ENCODE measurements around the gene CMIP. TPM values are rescaled to one million over a fixed set of nuclear protein-coding genes. Genes with fewer than 3 reads are reported as not detected.

The CMIP gene
- polyA plus RNA-seq, 12 donors = 11.8 to 43.9 (median 15.9) TPM; not detected in 1

DNA sequence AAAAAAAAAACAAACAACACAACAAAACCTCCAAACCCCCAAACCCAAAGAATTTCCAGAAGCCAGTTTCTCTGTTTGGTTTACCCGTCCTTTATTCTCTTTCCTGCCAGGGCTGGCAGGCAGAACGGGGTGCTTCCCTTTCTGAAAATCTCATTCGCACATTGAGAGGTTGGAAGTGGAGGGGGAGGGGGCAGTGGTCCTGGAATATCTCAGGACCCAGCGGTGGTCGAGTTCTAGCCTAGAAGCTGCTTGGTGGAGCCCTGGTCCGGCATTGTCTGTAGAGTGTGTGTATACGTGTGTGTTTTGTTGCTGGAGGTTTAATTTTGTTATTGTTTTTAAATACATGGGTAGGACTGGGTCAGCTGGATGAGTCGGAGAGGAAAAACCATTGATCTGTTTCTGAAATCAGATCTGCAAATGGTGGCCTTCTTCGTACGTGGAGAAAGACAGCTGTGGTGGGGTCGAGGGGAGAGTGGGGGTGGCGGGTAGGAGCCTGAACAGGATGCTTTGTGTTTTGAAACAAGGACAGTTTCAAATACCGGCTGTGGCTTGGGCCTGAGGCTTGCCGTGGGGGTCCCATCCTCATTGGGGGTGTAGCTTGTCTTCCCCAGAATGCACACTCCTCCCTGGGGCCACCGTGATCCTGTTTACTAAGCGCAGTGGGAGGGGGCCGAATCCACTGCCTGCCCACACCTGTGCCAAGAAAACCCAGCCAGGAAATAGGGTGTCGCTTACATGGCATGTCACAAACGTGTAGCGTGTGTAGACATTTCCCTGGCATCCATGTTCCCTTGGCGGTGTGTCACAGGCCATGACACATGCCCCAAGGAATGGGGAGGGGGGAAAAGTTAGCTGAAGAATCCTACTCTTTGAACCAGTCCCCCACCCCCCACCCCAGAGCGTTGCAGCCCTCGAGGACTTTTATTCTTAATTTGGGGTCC, 1.6 kb downstream of the CMIP start:
- DNase-seq = no peak

DNA sequence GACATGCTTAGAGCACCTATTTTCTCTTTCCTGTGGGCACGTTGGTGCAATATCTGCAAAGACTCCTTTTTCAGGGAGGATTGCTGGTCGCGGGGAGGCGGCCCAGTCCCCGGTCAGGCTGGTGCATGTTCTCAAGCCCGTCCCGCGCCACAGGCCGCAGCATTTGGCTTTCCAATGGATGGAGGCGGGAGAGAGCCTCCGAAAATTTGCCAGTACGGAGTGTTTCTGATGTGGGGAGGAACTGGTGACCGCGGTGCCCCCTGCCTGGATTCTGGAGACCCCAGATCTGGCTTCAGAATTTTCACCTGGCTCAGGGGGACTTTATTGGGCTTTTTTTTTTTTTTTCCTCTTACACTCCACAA, 2.3 kb downstream of the CMIP start:
- DNase-seq = no peak

DNA sequence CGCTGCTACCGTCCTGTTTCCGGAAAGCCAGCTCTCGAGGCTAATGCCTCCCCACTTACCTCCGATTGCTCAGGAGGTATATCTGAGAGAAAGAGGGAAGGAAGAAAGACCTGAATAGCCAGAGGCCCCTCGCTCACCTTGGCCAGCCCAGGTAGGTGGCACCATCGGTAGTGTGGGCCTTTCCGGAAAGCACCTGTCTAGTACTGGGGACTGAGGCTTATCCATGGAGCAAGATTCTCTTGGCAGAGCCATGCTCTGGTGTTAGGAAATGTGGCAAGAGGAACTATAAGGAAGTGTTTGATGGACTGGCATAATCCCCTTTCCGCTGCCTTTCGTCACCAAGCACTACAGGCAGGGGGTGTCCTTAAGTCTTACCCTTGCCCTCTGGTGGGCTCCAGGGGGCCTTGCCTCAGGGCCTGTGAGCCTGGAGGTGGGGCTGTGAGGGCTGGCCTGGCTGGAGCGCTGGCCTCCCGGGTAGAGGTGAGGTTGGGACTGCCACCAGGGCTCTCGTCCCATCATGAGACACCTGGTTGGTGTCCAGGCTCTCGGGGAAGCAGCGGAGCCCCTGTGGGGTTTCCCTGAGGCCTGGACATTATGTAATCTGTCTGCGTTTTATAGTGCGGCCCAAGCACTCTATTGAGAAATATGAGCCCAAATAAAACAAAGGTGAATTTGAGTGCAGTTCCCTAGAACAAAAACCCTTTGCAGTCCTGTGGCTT, 2.9 kb downstream of the CMIP start:
- no peak for DNase-seq

DNA sequence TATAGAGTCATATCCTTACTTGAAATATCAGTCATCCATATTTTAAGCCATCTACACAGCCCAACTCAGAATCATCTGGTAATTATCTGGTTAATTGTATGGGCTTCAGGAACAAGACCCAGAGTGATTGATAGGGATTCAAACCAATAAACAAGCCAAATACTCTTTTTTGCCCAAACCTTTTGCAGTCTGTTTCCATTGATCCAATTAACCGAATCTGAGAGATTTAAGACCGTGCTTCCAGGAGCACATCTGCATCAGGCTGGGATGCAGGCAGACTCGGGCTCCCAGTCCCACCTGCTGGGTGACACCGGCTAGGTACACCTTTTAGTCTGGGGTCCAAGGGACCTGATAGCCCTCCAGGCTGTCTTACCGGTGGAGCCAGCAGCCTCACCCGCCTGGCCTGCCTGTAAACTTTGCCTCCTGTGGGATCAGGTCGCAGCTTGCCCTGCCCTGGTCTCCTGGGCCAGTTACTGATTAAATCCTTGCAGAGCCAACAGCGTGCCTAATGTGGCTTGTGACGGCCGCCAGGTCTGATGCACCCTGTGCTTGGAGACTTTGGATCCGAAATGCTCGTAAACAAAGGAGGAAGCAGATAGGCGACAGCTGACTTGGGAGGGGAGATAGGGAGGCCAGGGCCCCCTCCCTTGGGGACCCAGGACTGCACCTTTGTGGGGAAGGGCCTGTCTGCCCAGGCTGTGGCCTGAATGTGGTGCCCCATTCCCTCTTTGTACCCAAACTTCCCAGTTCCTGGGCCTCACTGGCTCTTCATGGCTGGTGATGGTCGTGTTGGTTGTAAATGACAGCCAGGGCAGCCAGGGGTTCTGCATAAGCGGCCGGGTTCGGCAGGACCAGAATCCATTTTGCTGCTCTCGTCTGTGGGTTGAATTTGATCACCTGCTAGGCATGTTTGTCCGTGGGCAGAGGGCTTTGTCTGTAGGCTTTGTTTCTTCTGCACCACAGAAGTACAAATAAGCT, 3.8 kb downstream of the CMIP start:
- DNase-seq = no peak

DNA sequence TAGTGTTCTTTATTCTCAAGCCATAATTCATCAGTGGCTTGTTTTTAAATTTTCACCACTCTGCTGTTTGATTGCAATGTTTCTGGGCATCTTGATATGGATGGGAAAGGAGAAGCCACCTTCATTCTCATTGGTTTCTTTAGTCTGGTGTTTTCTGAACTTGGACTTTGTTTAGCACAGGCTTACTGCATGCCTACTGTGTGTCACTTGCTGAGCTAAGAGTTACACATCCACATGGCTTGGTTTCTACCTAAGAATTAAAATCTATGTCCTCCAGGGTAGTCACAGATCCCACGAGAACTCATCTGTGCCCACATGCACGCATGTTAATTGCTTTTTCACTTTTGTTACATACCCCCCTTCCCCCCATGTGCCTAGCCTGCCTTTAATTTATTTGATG, 4.6 kb downstream of the CMIP start:
- DNase-seq = no peak

DNA sequence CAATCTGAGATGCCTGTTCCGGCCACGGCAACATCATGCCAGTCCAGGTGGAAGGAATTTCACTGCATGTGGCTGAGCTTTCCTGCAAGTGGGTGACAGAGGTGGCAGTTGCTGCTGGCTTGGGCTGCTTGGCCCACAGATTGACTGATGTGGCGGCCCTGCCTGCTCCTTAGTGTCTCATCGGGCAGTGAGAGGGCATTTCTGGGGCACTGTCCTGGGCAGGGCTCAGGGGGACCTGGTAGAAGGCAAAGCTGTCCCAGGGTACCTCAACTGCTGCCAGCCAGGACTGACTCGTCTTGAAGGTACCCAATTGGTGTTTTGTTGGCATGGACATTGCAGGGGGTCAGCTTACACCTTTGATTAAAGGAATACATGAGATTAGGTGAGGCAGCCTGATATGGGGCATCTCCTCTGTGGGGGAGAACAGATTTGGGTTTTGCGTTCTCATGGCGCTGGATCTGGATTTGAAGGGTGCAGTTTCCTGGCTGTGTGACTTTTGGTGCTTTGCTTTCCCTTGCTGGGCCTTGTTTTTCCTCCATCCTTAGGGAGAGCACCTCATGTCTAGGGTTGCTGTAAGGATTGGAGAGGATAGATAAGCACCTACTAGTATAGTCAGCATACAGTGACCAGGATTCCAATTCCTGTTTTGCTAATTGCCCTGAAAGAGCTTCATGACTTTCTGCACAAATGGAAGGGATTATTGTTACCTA, 5.4 kb downstream of the CMIP start:
- no peak for DNase-seq

DNA sequence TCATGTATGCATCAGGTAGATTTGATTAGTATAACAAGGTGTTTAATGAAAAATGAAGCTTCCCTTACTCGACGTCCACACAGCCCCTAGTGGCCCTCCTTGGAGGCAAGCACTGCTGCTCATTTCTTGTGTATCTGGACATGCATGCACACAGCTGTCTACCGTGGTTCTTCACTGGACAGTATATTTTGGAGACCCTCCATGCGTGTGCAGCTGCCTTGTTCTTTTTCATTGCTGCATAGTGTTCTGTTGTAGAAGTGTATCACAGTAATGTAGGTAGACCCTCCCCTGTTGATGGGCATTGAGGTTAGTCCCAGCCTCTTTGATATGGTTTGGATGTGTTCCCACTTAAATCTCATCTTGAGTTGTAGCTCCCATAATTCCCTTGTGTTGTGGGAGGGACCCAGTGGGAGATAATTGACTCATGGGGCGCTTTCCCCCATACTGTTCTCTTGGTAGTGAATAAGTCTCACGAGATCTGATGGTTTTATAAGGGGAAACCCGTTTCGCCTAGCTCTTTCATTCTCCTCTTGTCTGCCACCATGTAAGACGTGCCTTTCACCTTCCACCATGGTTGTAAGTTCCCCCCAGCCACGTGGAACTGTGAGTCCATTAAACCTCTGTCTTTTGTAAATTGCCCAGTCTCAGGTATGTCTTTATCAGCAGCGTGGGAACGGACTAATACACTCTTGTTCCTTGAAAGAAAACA, 6.3 kb downstream of the CMIP start:
- no peak for DNase-seq

DNA sequence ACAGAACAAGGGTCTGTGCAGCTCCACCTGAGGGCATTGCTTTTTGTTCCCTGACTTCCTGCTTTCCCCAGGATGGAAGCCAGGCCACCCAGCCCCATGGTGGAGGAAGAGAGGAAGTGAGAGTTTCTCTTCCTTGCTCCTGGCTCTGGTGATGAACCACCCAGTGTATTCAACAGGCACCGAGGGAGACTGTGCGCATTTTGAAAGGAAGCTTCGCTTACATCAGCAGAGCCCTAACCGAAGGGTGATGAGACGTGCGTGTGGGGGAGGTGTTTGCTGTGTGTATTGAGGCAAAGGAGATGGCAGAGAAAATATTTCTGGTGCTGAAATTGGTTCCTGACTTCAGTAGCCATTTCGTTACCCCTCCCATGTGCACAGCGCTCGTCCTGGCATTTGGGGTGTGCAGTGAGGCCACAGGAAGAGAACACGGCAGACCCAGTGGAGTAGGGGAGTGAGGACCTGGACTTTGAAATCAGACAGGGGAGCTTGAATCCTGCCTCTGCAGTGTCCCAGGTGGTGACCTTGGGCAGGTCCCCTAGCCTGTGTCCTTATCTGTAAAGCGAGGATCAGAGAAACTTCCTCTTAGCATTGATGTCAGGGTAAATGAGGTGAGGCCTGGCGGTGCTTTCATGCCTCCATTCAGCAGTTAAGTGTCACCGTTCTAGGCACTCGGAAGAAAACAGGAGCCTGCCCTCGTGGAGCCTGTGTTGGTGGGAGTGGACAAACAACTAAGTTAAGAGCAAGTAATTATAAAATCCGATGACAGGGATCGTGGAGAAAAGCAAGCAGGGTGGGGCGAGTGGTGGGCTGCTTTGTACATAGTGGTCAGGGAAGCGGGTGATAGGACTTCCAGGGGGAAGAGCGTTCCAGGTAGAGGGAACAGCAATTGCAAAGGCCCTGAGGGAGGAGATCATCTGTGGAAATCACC, 7.4 kb downstream of the CMIP start:
- no peak for DNase-seq

DNA sequence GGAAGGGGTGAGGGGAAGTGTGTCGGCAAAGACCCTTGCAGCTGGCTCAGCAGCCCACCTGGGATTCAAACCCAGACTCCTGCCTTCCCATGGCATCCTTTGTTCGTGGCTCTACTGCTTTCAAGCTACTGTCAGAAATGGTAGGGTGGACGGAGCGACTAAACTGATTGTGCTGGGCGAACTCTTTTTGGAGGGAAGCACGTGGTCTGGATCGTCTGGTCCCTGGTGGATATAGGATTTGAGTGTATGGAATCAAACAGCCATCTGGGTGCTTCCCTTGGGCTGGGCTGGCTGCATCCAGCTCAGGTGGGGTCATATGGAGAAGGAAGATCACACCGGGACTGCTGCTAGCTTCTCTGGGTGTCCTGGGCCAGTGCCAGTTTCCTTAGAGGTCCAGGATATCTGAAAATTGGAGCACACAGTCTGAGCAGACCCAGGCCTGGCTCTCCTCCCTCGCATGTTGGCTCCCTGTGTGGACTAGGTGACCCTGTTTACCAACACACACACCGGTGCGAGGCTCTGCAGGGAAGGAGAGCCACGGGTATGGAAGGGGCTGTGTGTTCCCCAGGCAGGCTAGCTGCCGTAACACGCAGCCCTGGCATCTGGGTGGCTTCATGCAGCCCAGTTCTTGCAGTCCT, 8.6 kb downstream of the CMIP start:
- DNase-seq = no peak

DNA sequence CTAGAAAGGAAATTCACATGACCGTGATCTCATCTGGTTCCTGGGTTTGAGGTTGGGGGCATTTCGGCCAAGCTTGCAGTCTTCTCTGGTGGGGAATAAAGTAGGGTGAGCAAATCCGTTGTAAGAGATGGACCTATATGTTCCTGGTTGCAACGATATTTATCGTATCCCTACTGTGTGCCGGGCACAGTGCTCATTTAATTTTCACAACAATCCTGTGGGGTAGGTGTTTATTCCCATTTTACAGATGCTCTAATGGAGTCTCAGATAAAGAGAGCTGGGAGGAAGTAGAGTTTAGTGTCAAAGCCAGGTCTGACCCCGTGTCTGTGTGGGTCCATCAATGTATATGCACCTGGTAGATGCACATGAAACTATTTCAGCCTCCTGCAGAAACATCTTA, 9.4 kb downstream of the CMIP start:
- no peak for DNase-seq

DNA sequence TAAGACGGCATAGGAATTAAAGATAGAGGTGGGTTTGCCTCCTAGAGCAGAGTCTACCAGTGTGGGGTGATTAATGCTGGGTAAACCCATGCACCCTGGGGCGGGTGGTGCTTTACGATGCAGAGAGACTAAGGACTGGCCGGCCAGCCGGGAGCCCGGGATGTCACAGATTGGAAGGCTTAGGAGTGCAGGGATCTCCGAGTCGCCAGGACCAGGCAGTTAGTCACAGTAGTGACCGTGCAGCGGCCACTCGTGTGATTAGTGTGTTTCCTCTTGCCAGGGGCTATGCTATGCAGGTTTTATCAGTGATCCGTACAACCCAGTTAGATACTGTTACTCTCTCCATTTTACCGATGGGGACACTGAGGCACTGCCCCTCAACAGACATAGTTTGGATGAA, 10.4 kb downstream of the CMIP start:
- no peak for DNase-seq

DNA sequence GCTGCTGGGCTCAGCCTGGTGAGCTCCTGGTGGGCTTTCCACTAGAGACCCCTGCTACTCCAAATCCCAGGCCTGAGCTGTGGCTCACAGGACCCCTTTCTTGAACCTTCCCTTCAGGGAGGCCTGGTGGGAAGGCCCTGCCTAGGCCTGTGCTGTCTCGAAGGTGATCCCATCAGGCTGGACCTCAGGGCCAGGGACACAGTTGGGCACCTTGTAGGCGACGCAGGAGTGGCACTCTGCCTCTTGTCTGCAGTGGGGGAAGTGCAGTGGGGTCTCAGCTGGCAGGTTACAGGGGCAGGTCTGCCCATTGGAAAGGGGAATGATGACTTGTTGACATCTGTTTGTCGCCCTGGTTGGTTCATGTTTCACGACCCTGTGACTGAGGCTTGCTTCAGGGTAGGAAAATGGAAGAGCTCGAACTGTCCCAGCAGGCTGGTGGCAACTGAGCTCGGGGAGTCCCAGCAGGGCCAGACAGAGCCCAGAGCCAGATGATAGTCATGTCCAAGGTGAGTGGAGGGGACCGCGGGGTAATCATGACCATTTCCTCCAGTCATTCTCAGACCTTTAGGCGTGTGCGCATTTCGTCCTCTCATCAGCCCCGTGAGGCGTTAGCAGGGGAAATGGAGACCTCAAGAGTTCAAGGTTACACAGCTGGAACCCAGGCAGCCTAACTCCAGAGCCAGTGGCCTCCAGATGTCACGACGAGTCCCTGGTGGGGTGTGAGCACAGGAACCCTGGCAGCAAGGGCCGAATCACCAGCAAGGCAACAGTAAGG, 11.3 kb downstream of the CMIP start:
- DNase-seq = no peak

DNA sequence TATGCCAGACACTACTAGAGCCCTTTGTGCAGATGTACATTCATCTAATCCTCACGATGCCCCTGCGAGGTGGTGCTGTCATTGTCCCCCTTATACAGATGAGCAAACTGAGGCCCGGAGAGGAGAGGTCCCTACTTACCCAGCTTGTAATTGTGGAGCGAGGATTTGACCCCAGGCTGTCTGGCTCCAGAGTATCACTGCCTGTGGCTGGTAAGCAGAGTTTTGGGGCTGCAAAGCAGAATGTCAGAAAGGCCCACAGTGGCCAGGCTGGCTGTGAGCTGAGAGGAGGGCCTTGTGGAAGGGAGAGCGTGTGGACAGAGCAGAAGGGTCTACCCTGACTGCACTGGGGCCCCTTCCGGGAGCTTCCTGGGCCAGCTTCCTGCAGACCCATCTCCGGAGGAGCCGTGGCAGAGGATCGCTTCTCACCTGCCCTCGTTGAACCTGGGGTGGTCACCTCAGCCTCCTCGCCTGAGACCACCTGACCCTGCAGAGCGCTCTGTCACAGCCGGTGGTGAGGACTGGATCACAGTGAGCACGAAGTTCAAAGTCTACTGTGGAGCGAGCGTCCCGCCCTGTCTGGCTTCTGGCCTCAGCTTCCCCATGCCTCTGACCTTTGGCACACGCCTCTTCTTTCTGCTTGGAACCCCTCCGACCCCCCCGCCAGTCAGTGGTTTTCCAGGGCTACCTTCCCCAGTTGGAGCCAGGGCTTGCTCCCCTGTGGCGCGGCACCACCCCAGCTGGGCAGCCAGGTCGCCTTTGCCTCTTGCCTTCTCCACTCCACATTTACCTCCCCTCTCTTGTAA, 12.1 kb downstream of the CMIP start:
- DNase-seq = no peak

DNA sequence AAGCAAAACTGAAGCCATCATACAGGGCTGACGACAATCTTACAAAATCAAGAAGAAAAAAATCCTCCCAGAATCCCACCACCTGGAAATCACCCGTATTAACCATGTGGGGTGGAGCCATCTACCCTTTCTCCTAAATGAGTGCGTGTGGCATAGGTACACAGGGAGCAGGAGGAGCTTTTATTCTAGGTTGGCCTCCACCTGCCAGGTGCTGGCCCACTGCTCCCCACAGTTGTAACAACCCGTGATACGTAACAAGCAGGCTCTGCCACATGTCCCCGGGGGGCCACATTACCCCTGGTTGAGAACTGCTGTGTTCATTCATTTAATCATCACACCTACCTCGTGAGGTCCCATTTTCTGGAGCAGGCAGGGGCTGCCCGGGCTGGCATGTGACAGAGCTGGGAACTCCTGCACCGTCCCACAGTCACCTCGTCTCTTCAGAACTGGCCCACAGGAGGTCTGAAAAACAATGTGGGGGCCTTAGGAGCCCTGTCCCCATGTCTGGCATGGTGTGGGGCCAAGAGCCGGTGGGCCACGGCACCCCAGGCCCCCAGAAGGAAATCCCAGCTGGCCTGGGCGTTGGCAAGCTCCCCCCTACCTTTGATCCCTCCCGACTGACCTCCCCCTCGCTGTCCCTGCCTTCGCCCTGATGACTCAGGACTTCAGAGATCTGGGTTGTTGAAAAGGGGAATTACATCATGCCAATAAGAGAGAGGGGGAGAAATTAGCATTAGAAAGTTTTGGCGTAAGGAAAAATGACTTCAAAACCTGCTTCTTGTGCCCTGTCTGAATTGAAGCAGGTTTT, 12.9 kb downstream of the CMIP start:
- DNase-seq = no peak

DNA sequence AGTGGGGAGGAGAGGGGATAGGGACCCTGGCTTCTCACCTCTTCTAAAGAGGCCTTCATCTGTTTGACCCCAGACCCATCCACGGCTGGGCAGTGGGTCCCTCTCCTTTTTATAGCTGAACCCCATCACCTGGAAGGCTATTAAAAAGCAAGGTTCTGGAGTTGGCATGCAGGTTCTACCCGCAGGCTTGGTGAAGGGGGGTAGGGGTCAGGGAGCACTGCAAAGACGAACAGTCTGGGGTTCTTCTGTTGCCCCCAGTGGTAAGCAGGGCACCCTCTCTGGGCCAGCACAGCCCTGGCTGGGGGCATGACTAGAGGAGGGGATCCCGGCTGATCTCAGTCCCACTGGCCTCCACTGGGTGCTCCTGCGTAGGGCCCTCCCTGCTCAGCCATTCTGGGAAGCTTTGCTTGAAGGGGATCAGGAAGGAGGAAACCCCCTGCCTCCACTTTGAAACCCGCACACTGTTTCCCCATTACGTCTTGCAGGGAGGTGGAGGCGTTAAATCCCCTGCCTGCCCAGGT, 13.6 kb downstream of the CMIP start:
- no peak for DNase-seq

Data from muscle of arm (tissue), 12 donors.